HCT116 (cell line): ENCODE measurements around the gene EFCAB8. TPM values are rescaled to one million over a fixed set of nuclear protein-coding genes. Genes with fewer than 3 reads are reported as not detected.

Experiments
- ATAC-seq: fragments of 200-7000 bp; cut with Tn5 transposase; 2 replicates; pipeline ENCODE4 v1.9.1; 2020; ENCODE audit warnings: mild to moderate bottlenecking, moderate library complexity
- BruUV-seq: library from RNA; stranded (reverse); fragments of 400-500 nt; replicated peaks from 2 replicates; lab custom pipeline; 2021; lab: Mats Ljungman, UMichigan
- CTCF ChIA-PET: fragments of 300-600 bp; sonication (Branson Sonifier 250); formaldehyde crosslinking; loops from one replicate; lab custom pipeline; 2021; ENCODE audit warnings: antibody characterized with exemption; lab: Charles Lee
- POLR2A ChIA-PET: fragments of 300-600, 350-600 bp; sonication (Branson Sonifier 250); formaldehyde crosslinking; loops from one replicate; lab custom pipeline; 2021; ENCODE audit warnings: antibody characterized with exemption; lab: Charles Lee
- RAD21 ChIA-PET, 2 experiments: fragments of 300-600 bp; sonication (Branson Sonifier 250); formaldehyde crosslinking; loops; one replicate each; lab custom pipeline; 2023; ENCODE audit warnings: low total read pairs in 2 of 2; ENCODE audit not compliant: uncharacterized antibody in 2 of 2, unreplicated experiment in 2 of 2, low non-redundant PET in 1 of 2; lab: Charles Lee
- DNase-seq: peaks from one replicate; pipeline ENCODE4 v3.0.0-alpha.2; 2010; ENCODE audit warnings: low read depth, low spot score
- H2AFZ ChIP-seq: fragments of 200-600 bp; shearing (Covaris generic), sonication (generic); 2 replicates; pipeline ENCODE4 v1.6.1; 2017; ENCODE audit warnings: low read depth, mixed run types, mixed read lengths, antibody characterized with exemption, low read length; ENCODE audit not compliant: poor library complexity, severe bottlenecking
- H3K27ac ChIP-seq: 2 replicates; pipeline ENCODE4 v1.5.1; 2012; ENCODE audit warnings: low read depth, low read length
- H3K27me3 ChIP-seq: fragments of 200-600 bp; sonication (generic); 2 replicates; pipeline ENCODE4 v1.6.1; 2016; ENCODE audit warnings: mixed run types, low read length, mixed read lengths; ENCODE audit not compliant: insufficient read depth
- H3K36me3 ChIP-seq, 2 experiments: fragments of 200-500 bp in 1 of 2; fragments of 200-600 bp in 1 of 2; sonication (Bioruptor generic) in 1 of 2; sonication (generic) in 1 of 2; 2 replicates each; pipeline versions ENCODE4 v1.5.1 to v1.6.1; 2014 to 2016; ENCODE audit warnings: low read length in 2 of 2, inconsistent platforms in 1 of 2, mixed read lengths in 1 of 2, mixed run types in 1 of 2; ENCODE audit not compliant: insufficient read depth in 2 of 2, control insufficient read depth in 1 of 2
- H3K4me1 ChIP-seq, 2 experiments: fragments of 200-600 bp in 1 of 2; sonication (generic) in 1 of 2; 2 replicates each; pipeline versions ENCODE4 v1.5.1 to v1.6.1; 2012 to 2017; ENCODE audit warnings: low read length in 2 of 2, inconsistent platforms in 1 of 2, mild to moderate bottlenecking in 1 of 2, mixed read lengths in 1 of 2, mixed run types in 1 of 2, moderate library complexity in 1 of 2; ENCODE audit not compliant: insufficient read depth in 2 of 2, control insufficient read depth in 1 of 2
- H3K4me2 ChIP-seq: fragments of 200-600 bp; sonication (generic); 2 replicates; pipeline ENCODE4 v1.6.1; 2017; ENCODE audit warnings: mixed run types, low read length, mixed read lengths
- H3K4me3 ChIP-seq, 2 experiments: fragments of 200-600 bp in 1 of 2; sonication (generic) in 1 of 2; replicated peaks in 1 of 2; 2 replicates each; pipeline ENCODE4 v1.5.1; 2011 to 2016; ENCODE audit warnings: low read length in 2 of 2, control low read depth in 1 of 2, low read depth in 1 of 2, mild to moderate bottlenecking in 1 of 2, mixed read lengths in 1 of 2, mixed run types in 1 of 2
- H3K79me2 ChIP-seq: fragments of 200-600 bp; sonication (generic); 2 replicates; pipeline ENCODE4 v1.6.1; 2017; ENCODE audit warnings: mild to moderate bottlenecking, mixed run types, low read length, moderate library complexity, mixed read lengths; ENCODE audit not compliant: insufficient read depth
- H3K9ac ChIP-seq: fragments of 200-600 bp; sonication (generic); 2 replicates; pipeline ENCODE4 v1.6.1; 2016; ENCODE audit warnings: low read length, mixed read lengths
- H3K9me2 ChIP-seq: fragments of 200-600 bp; sonication (generic), shearing (Covaris generic); 2 replicates; pipeline ENCODE4 v1.6.1; 2017; ENCODE audit warnings: mixed run types, mild to moderate bottlenecking, moderate library complexity; ENCODE audit not compliant: insufficient read depth
- H3K9me3 ChIP-seq, 2 experiments: fragments of 200-500 bp in 1 of 2; fragments of 200-600 bp in 1 of 2; sonication (Bioruptor generic) in 1 of 2; sonication (generic) in 1 of 2; 2 replicates each; pipeline ENCODE4 v1.6.1; 2014 to 2017; ENCODE audit warnings: low read length in 2 of 2, mixed read lengths in 2 of 2, inconsistent platforms in 1 of 2, low read depth in 1 of 2, mild to moderate bottlenecking in 1 of 2, mixed run types in 1 of 2, moderate library complexity in 1 of 2; ENCODE audit not compliant: control insufficient read depth in 1 of 2, insufficient read depth in 1 of 2
- H4K20me1 ChIP-seq: fragments of 200-600 bp; sonication (generic), shearing (Covaris generic); 2 replicates; pipeline ENCODE4 v1.6.1; 2017; ENCODE audit warnings: mixed run types, mild to moderate bottlenecking, moderate library complexity; ENCODE audit not compliant: insufficient read depth
- CEBPB ChIP-seq: IDR thresholded peaks from 2 replicates; pipeline ENCODE4 v1.6.1; 2012; ENCODE audit warnings: low read depth
- ELF1 ChIP-seq: IDR thresholded peaks from 2 replicates; pipeline ENCODE4 v1.6.1; 2012; ENCODE audit warnings: low read depth, borderline replicate concordance
- JUND ChIP-seq: IDR thresholded peaks from 2 replicates; pipeline ENCODE4 v1.6.1; 2012
- POLR2A ChIP-seq: IDR thresholded peaks from 2 replicates; pipeline ENCODE4 v1.7.0; 2011; ENCODE audit warnings: borderline replicate concordance; ENCODE audit not compliant: insufficient read depth, insufficient read length; ENCODE audit errors: extremely low read depth
- POLR2AphosphoS5 ChIP-seq: IDR thresholded peaks from 2 replicates; pipeline ENCODE4 v1.6.1; 2011; ENCODE audit warnings: mild to moderate bottlenecking, low read depth, low read length, moderate library complexity
- SP1 ChIP-seq: IDR thresholded peaks from 2 replicates; pipeline ENCODE4 v1.6.1; 2012; ENCODE audit warnings: low read depth
- intact Hi-C: fragments of 100-400 bp; cut with micrococcal nuclease; formaldehyde crosslinking; loops from 2 replicates; pipeline ENCODE4 v1.10.0; 2022
- total RNA-seq: library from RNA; stranded (reverse); gene quantifications from one replicate; pipeline ENCODE4 v1.2.1, GENCODE V29; 2021; ENCODE audit not compliant: unreplicated experiment
- TF ChIP-seq, protein P1 (sequence below): IDR thresholded peaks from 2 replicates; pipeline ENCODE4 v1.6.1; 2012

Gene EFCAB8
- total RNA-seq, 1 experiment from 2014 or later = 0.42 TPM

DNA sequence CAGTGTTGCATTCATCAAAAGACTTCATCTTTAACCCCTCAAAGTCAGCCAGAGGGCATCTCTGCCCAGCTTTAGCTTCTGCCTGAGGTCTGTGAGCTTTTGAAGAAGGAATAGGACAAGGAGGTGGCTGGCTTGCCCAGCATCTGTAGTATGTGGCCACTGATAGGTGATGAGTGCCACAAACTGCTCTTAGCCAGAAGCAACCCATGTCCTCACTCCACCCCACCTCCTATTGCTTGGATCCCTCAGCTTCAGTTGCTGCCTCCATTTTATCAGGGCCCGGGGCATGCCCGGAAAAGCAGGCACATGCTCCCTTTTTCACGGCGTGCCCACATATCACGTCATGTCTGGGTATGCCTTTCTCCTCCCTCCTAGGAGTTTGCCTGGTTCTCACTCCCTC is 11.9 kb upstream of the EFCAB8 start:
- no TSS peak for BruUV-seq
- TF ChIP-seq ELF1 (no peak), POLR2AphosphoS5 (no peak)
- TF ChIP-seq, protein P1, sequence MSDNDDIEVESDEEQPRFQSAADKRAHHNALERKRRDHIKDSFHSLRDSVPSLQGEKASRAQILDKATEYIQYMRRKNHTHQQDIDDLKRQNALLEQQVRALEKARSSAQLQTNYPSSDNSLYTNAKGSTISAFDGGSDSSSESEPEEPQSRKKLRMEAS = no peak
- peaks cover 39% of the 10 kb centered on the region for H3K79me2 ChIP-seq
- H3K9me3 ChIP-seq = no peaks in the 10 kb centered on the region
- no peaks in the 10 kb centered on the region for H3K4me1 ChIP-seq
- no peak overlapping the region for H3K4me3 ChIP-seq
- H3K27ac ChIP-seq = no peak overlapping the region
- no peak overlapping the region for H3K9ac ChIP-seq
- ChIA-PET RAD21 (no interaction called here), POLR2A (no interaction called here), CTCF (no interaction called here)
- H2AFZ ChIP-seq = no peak overlapping the region
- intact Hi-C loops = no loop called here
- H3K27me3 ChIP-seq = no peaks in the 10 kb centered on the region
- DNase-seq (no peak), ATAC-seq (no peak)
- H3K9me2 ChIP-seq = no peaks in the 10 kb centered on the region
- H3K4me2 ChIP-seq = no peak overlapping the region
- H4K20me1 ChIP-seq = 0 out of 2 replicates have a peak, but pooled peaks cover 4% of the 10 kb centered on the region
- H3K36me3 ChIP-seq = peaks cover 28 to 37% of the 10 kb centered on the region in 2 experiments; a peak in 3 of 4 replicates

DNA sequence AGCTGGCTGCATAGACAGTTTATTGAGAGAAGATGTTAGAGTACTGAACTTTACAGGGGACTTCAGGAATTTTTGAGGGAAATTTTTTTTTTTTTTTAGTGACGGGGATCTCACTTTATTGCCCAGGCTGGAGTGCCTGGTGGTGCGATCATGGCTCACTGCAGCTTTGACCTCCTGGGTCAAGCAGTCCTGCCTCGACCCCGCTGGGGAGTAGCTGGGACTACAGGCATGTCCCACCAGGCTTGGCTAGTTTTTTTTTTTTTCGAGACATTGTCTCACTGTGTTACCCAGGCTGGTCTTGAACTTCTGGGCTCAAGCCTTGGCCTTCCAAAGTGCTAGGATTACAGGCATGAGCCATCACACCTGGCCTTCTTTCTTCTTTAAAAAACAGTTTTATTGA is 10.8 kb upstream of the EFCAB8 start:
- TF ChIP-seq SP1 = no peak
- TF ChIP-seq CEBPB = no peak
- TF ChIP-seq, protein P1 = no peak
- TF ChIP-seq JUND = no peak
- TF ChIP-seq POLR2A = no peak
- Histone ChIP-seq H3K9me2 (no peaks in the 10 kb centered on the region), H3K36me3 (peaks cover 24 to 33% of the 10 kb centered on the region in 2 experiments; a peak in 3 of 4 replicates), H3K9ac (no peak overlapping the region), H3K27ac (no peak overlapping the region), H3K4me2 (no peak overlapping the region), H4K20me1 (0 out of 2 replicates have a peak, but pooled peaks cover 4% of the 10 kb centered on the region), H3K4me1 (no peaks in the 10 kb centered on the region), H3K4me3 (no peak overlapping the region), H3K27me3 (no peaks in the 10 kb centered on the region), H2AFZ (no peak overlapping the region), H3K9me3 (no peaks in the 10 kb centered on the region), H3K79me2 (peaks cover 30% of the 10 kb centered on the region)
- intact Hi-C loops = no loop called here
- RAD21 ChIA-PET = no interaction called here
- no TSS peak for BruUV-seq
- DNase-seq (no peak), ATAC-seq (no peak)
- POLR2A ChIA-PET = no interaction called here
- CTCF ChIA-PET = no interaction called here
